ENCODE results near the gene SVOPL.

The SVOPL gene

DNA sequence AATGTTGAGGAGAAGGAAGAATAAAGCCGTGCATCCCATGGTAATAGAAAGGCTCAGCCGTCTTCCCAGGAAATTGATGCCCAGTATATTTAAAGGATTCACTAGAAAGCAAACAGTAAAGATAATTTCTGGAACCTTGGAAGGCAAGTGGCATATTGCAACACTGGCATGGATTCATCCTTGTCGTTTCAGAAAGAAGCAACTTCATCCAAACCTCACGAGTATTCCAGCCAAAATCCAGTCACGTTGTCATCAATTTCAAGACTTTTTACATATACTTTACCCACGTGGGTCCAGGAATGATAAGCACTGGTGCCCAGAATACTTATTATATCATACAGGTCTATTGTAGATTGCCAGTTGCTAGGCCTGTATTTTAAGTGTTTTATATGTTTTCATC lies 73.8 kb downstream of the SVOPL start:
- DNase-seq (ENCODE audit: low read depth), result no peak
- TF ChIP-seq, protein P1, sequence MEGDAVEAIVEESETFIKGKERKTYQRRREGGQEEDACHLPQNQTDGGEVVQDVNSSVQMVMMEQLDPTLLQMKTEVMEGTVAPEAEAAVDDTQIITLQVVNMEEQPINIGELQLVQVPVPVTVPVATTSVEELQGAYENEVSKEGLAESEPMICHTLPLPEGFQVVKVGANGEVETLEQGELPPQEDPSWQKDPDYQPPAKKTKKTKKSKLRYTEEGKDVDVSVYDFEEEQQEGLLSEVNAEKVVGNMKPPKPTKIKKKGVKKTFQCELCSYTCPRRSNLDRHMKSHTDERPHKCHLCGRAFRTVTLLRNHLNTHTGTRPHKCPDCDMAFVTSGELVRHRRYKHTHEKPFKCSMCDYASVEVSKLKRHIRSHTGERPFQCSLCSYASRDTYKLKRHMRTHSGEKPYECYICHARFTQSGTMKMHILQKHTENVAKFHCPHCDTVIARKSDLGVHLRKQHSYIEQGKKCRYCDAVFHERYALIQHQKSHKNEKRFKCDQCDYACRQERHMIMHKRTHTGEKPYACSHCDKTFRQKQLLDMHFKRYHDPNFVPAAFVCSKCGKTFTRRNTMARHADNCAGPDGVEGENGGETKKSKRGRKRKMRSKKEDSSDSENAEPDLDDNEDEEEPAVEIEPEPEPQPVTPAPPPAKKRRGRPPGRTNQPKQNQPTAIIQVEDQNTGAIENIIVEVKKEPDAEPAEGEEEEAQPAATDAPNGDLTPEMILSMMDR (IDR thresholded peaks at IDR 0.05; ENCODE audit: low read length, missing control alignments), result no peak
- no peak overlapping the region for H3K4me3 ChIP-seq (replicated peaks; ENCODE audit: low read depth, low read length)

DNA sequence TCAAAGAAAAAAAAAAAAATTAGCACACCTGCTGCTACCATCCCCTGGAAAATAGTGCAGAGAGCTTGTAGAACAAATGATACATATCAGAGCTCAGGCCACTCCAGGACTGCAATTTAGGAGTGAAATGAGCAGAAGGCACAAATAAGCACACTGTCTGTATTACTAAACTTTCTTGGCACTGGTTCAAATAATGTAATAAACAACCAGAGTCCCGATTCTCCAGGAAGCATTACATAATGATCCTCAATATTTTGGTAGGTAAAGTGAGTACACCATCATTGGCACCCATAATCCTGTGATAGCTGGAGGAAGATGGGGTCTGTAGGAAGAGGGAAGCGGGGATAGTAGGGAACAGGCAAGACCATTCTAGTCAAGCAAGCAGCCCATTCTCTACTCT lies 74.3 kb downstream of the SVOPL start:
- TF ChIP-seq, protein P1 (IDR thresholded peaks at IDR 0.05; ENCODE audit: low read length, missing control alignments), result no peak
- DNase-seq (ENCODE audit: low read depth), result no peak
- no peak overlapping the region for H3K4me3 ChIP-seq (replicated peaks; ENCODE audit: low read depth, low read length)

DNA sequence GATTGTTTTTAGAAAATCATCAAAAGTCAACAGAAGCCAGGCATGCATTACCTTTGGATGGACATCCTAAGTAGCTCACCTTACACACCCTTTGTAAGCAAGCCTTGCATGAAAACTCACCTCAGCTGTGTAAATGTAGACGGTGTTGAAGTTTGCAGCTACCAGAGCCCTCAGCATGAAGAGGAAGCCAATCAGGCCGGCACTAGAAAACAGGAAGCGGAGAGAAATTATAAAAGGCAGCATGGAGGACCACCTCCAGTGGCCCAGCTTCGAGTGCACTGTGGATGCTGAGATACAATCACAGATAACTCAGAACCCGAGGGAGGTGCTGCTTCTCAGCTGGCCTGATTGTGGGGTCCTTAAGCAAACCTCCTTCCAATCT lies 75.3 kb downstream of the SVOPL start:
- no peak overlapping the region for H3K4me3 ChIP-seq (replicated peaks; ENCODE audit: low read depth, low read length)
- TF ChIP-seq, protein P1 (IDR thresholded peaks at IDR 0.05; ENCODE audit: low read length, missing control alignments), result no peak
- DNase-seq (ENCODE audit: low read depth), result no peak

DNA sequence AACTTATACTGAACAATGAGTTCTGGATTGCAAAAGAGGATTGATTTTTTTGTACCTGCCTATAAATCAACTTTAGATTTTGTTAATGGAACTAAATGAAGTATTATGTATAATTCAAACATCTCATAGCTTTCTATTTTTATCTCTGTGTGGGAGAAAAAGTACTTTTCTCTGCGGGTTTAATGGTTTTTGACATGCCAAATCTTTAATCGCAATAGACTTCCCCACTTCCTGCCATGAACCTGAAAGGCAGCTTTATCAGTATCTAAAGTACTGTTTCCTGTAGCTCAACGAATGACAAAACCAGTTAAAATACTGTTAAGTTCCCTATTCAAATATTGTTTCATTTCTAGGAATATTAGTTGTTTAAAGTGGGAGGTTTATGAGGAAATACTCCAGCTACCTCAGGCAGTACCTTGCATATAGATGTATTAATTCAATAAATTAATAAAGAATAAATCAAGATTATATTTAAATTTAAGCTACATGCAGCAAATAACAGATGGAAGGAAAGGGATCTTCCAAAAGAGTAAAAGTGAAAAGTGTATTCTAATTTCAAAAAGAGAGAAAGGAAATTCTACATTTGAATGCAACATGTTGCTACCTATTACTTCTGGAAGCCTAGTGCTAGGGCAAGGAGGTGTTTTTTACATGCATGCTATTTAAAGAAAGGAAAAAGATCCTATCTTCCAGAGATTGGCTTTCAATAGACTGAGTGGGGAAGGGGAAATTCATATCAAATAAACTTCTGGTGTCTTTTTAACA lies 75.9 kb downstream of the SVOPL start:
- H3K4me3 ChIP-seq (replicated peaks; ENCODE audit: low read depth, low read length), result no peak overlapping the region
- TF ChIP-seq, protein P1 (IDR thresholded peaks at IDR 0.05; ENCODE audit: low read length, missing control alignments), result no peak
- DNase-seq (ENCODE audit: low read depth), result no peak

DNA sequence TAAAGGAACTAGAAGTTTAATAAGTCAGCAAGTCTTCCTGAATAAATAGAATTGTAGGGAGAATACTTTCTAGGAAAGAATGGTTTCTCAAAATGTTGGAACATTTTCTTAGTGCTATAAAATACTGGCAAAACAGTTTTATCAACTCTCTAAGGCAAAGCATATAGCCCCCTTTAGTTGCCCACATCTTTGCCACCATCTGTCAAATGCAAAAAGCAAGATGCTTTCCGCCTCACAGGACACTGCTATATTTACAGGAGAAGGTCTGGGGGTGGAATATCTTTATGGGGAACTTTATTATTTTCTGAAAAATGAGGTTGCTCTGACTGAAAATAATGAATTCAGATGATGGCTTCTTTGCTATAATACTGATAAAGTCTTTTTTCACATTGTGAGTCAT lies 78.3 kb downstream of the SVOPL start:
- DNase-seq (ENCODE audit: low read depth), result no peak
- TF ChIP-seq, protein P1 (IDR thresholded peaks at IDR 0.05; ENCODE audit: low read length, missing control alignments), result no peak
- no peak overlapping the region for H3K4me3 ChIP-seq (replicated peaks; ENCODE audit: low read depth, low read length)

DNA sequence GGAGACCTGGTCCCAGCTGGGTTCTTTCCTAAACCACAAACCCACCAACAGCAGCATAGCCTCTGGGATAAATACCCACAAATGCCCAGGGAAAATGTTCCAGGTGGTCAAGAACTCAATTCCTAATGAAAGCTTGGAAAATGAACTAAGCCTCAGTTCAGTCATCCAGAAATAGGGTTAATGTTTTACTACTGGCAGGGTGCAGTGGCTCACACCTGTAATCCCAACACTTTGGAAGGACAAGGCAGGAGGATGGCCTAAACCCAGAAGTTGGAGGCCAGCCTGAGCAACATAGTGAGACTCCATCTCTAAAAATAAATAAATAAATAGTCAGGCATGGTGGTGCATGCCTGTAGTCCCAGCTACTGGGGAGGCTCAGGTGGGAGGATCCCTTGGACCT lies 82.2 kb downstream of the SVOPL start:
- DNase-seq (ENCODE audit: low read depth), result no peak
- TF ChIP-seq, protein P1 (IDR thresholded peaks at IDR 0.05; ENCODE audit: low read length, missing control alignments), result no peak
- no peak overlapping the region for H3K4me3 ChIP-seq (replicated peaks; ENCODE audit: low read depth, low read length)

DNA sequence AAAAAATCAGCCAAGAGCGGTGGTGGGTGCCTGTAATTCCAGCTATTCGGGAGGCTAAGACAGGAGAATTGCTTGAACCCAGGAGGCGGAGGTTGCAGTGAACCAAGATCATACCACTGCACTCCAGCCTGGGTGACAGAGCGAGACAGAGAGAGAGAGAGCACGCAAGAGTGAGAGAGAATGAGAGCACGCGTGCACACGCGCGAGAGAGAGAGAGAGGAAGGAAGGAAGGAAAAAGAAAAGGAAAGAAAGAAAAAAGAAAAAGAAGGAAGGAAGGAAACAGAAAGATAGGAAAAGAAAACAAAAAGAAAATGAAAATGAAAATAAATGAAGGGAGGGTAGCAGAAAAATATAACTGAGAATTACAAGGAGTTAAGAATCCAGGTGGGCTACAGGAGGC lies 82.7 kb downstream of the SVOPL start:
- TF ChIP-seq, protein P1 (IDR thresholded peaks at IDR 0.05; ENCODE audit: low read length, missing control alignments), result no peak
- DNase-seq (ENCODE audit: low read depth), result no peak
- no peak overlapping the region for H3K4me3 ChIP-seq (replicated peaks; ENCODE audit: low read depth, low read length)
